Endometrial microvascular endothelial cells (primary cell): Measurements from ENCODE around the gene KLK5. TPM values are rescaled to one million over a fixed set of nuclear protein-coding genes. Genes with fewer than 3 reads are reported as not detected.
"Not testable (repeated sequence)": the region's sequence is repeated elsewhere in the genome, so short reads cannot be mapped to it uniquely, and the experiment has no call there.

ENCODE experiments used
- in situ Hi-C: cut with HindIII; loops from 2 replicates; pipeline ENCODE4 v1.10.0; 2017; ENCODE audit warnings: low sequenced_read_pairs, low pct_unique_long_range_greater_than_20kb; ENCODE audit errors: inconsistent ontology term
- total RNA-seq: library from RNA; depleted of rRNA; stranded (reverse); fragments of >200 nt; gene quantifications from one replicate; pipeline ENCODE4 v1.2.3, GENCODE V29; 2015; ENCODE audit errors: inconsistent ontology term

The KLK5 gene
- total RNA-seq, 1 donor from 2014 or later: not detected

DNA sequence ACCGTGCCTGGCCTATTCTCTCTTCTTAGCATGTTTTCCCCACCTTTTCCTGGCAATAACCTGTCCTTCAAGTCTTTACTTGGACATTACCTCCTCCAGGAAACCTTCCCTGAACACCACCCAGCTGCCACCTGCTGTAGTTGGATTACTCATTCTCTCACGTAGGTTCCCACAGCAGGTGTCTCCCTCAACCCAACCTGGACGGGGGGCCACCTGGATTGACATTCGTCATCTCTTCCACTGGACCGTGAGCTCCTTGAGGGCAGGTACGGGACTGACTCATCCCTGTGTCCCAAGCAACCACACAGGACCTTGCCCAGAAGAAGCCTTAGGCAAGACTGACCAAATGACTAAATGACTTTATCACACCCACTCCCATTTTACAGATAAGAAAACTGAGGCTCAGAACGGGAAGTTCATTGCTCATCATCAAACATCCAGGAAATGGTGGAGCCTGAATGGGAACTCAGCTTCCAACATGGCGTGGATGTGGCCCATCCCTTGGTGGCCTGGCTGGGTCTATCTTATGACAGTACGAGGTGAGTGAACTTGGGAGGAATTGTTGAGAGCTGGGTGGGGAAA, 20.0 kb upstream of the KLK5 start:
- in situ Hi-C loops: no loop called here

DNA sequence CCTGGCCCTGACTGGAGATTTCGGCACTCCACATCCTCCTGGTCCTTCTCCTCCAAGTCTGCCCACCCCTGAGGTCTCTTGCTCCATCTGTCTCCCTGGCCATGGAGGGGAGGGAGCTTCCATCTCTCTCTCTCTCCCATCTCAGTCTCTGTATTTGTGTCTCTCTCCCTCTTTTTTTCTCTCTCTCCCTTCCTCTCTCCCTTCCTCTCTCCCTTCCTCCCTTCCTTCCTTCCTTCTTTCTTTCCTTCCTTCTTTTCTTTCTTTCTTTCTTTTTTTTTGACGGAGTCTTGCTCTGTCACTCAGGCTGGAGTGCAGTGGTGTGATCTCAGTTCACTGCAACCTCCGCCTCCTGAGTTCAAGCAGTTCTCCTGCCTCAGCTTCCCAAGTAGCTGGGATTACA, 17.0 kb upstream of the KLK5 start:
- in situ Hi-C loops: not testable (repeated sequence)

DNA sequence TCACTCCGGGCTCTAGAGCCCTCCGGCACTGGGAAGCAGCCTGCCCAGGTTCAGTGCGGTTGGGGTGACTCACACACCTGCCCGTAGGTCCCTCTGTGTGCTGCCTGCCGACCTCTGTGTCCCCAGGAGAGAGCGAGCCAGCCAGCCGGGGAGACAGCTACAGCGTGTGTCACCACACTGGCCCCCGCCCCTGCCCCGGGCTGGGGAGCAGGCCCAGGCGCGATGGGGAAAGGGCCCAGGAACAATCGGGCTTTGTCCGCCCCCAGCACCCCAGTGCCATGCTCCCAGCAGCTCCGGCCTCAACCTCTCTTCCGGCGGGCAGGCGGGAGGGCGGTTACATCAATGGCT, 16.5 kb upstream of the KLK5 start, which contains the start of gene KLK6:
Gene KLK6, minus strand, starts transcription at position 179 of the 348 bp plus-strand sequence. CDS start 1,487 bp downstream, outside the sequence.
- in situ Hi-C loops: no loop called here

DNA sequence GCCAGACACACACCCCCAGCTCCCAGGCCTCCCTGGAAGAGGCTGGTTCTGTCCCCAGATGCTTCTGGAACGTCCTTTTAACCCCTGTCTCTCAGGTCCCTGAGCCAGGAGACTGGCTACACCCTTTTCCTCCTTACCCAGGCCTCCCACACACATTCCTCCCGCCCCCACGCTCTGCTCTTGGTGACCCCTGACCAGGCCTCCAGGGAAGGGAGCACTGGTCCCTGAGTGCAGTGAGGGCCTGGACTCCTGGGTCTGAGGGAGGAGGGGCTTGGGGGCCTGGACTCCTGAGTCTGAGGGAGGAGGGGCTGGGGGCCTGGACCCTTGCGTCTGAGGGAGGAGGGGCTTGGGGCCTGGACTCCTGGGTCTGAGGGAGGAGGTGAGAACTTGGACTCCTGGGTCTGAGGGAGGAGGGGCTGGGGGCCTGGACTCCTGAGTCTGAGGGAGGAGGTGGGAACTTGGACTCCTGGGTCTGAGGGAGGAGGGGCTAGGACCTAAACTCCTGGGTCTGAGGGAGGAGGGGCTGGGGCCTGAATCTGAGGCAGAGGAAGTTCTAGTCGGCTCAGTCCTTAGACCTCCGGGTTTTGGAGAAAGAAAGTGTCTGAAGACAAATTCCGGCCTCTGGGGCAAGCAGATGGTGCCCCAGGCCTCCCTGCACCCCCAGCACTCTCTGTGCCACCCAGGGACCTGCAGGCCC, 16.0 kb upstream of the KLK5 start:
- in situ Hi-C loops: no loop called here

DNA sequence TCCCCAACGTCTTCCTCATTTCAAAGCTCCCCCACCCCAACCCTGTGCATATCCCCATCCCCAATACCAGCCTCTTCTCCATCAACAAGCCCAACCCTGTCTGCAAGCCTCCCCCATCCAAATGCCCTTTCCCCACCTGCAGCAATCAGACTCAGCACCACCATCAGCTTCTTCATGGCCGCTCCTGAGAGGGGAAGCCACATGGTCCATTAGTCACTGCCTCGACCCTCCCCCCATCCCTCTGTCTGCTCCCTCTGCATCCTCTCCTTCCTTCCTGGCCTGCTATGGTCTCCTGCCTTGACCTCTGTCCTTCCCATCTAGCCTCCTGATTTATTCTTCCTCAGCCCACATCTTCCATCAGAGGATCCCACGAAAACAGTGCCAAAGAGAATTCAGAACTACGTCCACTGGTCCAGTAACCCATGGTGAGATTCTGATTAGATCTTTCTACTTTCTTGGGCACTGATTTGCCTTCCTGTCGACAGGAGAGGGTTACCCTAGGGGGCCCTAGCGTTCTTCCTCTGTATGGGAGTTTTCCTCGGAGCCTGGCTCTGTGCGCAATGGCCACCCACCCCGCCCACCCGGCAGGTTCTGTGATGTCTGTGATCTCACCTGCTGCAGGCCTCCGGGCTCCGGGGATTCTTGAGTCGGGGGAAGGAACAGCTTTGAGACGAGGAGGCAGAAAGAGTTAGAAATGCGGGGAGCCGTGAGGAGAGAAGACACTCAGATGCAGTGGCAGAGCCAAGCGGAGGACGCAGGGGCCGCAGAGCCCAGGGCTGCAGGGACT, 15.3 kb upstream of the KLK5 start:
- in situ Hi-C loops: no loop called here

DNA sequence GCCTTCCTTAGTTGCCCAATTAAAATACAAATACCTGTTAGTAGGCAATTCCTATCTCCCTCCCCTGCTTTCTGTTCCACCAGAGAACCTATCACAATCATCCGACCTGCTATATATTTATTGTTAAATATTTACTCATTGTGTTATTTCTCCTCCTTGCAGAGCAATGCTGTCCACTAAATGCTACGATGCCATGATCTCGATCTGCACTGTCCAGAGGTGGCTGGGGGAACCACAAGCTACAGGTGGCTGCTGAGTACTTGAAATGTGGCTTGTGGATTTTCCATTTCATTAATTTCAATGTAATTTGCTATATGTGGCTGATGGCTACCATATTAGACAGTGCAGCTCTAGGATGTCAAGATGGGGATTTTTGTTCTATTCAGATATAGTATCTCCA, 11.4 kb upstream of the KLK5 start:
- in situ Hi-C loops: no loop called here

DNA sequence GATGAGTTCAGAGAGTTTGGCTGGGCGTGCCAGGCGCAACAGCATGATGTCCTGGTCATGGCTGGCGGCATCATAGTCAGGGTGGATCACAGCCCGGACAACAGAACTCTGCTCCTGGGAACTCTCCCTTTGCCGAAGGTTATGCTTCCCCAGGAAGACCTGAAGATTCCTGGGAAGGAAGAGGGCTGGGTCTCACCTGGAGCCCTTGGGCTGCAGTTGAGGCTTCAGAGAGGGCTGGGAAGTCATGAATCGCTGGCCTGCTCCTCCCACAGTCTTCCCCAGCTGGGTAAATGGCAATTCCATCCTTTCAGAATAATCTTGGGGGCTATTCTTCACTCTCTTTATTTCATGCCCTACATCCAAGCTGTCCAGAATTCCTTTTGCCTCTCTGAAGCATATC, 10.5 kb upstream of the KLK5 start:
- in situ Hi-C loops: no loop called here

DNA sequence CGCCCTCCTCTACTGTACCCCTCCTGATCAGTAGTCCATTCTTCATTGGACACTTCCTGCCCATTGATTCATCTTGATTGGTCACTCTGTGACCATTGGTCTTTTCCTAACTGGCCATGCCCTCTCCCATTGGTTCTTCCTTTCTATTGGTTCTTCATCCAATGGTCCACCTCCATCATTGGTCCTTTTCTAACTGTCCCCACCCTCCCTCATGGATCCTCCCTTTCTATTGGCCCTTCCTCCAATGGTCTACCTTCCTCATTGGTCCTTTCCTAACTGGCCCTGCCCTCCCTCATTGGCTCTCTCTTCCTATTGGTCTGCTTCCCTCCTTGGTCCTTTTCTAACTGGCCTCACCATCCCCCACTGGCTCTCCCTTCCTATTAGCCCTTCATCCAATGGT, 9.4 kb upstream of the KLK5 start:
- in situ Hi-C loops: no loop called here

DNA sequence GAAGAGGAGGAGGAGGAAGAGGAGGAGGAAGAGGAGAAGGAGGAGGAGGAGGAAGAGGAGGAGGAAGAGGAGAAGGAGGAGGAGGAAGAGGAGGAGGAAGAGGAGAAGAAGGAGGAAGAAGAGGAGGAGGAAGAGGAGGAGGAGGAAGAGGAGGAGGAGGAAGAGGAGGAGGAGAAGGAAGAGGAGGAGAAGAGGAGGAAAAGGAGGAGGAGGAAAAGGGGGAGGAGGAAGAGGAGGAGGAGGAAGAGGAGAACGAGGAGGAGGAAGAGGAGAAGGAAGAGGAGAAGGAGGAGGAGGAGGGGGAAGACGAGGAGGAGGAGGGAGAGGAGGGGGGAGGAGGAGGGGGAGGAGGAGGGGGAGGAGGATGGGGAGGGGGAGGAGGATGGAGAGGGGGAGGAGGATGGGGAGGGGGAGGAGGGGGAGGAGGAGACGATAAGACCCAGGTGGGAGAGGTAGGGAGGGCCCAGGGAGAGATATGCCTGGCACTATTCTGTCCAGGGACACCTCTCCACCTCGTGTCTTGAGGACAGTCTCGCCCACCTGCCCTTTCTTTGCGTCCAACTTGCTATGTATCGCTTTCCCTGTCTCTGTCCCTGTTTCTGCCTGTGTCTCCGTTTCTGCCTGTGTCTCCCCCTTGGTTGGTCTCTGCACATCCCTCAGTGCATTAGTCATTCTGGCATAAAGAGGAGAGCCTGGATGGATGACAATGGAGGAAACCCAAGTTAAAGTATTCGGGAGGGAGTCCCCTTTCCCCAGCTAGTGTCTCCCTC, 7.1 kb upstream of the KLK5 start:
- in situ Hi-C loops: no loop called here

DNA sequence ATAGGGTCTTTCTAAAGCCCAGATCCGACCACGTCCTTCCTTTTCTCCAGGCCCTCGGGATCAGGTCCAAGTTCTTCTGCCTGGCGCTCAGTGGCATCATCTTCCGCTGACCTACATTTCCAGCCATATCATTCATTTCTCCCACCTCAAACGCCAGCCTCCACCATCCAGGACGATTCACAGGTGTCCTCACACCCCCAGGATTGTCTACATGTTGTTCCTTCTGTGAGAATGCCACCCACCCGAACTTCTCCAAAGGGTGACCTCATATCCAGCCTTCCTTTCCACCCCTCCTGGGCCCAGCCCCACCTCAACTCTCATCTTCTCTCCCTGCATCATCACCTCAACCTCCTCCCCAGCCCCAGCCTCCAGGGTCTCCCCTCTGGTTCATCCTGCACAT, 4.7 kb upstream of the KLK5 start:
- in situ Hi-C loops: no loop called here

DNA sequence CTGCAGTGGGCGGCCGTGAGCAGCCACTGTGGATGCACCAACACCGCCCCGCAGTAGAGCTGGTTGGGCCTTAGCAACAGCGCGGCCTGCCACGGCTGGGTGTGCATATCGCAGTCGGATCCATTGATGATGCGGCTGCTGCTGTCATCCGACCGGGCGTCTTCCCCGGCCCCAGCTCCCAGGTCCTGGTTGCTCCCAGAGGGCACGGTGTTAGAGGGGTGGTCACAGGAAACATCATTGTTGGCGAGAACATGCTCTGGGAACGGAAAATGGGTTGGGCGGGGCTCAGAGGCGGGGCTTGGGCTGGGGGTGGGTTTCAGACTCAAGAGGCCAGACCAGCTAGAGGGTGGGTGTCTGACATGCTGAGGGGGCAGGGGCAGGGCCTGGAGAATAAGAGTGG, 3.0 kb downstream of the KLK5 start:
- in situ Hi-C loops: no loop called here

DNA sequence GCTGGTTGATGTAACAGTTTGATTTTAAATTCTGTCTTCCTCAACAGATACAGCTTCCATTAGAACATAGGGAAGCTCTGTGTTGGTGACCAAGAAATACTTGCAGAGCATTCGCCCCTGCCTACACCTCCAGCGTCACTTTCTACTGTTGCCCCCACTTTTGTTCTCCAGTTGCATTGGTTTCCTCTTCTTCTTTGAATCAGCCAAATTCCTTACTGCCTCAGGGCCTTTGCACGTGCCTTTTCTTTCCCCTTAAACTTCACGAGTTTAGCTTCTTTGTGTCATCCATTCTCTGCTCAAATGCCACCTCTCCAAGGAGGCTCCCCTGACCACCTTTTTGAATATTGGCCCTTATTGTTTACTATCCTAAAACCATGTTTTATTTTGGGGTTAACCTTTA, 5.7 kb downstream of the KLK5 start:
- in situ Hi-C loops: no loop called here

DNA sequence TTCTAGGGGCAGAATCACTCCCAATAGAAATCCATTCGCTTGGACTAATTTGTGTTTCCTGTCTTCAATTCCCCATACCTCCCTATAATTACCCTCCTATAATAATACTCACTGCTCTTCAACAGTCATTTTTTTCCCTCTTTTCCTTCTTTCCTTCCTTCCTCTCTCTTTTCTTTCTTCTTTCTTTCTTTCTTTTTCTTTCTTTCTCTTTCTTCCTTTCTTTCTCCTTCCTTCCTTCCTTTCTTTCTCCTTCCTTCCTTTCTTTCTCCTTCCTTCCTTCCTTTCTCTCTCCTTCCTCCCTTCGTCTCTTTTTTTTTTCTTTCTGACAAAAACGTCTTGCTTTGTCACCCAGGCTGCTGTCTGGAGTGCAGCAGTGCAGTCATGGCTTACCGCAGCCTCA, 8.0 kb downstream of the KLK5 start:
- in situ Hi-C loops: no loop called here

DNA sequence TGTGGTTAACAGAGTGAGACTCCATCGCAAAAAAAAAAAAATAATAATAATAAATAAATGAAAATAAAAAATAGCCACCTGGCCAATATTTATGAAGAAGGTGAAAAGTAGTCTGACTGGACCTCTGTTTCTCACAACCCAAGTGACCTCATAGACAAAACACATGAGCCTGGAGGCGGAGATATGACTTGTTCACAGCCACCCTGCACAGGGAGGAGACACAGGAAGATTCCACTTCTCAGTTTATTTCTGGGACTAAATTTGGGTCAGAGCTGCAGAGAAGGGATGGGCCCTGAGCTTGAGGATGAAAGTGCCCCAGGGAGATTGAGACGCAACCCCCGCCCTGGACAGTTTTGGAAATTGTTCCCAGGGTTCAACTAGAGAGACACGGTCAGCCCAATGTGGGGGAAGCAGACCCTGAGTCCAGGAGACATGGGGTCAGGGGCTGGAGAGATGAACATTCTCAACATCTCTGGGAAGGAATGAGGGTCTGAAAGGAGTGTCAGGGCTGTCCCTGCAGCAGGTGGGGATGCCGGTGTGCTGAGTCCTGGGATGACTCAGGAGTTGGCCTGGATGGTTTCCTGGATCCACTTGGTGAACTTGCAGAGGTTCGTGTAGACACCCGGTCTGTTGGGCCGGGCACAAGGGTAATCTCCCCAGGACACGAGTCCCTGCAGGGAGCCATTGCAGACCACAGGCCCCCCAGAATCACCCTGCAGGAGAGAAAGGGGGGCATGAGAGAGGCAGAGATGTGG, 9.6 kb downstream of the KLK5 start:
- in situ Hi-C loops: no loop called here

DNA sequence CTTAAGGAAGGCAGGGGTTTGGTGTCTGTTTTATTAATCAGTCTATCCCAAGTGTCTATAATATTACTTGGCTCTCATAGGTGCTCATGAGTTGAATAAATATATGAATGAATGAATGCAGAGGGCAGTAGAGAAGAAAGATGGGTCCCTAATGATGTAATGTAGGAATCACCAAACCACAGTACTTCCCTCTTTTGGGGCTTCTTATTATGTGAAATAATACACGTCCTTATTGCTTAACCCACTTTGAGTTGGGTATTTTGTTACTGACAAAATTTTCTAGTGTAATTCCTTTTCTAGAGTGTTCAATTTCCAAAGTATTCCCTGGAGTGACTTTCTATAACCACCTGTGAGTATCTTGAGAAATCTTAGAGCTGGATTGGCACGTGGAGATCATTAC, 13.2 kb downstream of the KLK5 start:
- in situ Hi-C loops: no loop called here

DNA sequence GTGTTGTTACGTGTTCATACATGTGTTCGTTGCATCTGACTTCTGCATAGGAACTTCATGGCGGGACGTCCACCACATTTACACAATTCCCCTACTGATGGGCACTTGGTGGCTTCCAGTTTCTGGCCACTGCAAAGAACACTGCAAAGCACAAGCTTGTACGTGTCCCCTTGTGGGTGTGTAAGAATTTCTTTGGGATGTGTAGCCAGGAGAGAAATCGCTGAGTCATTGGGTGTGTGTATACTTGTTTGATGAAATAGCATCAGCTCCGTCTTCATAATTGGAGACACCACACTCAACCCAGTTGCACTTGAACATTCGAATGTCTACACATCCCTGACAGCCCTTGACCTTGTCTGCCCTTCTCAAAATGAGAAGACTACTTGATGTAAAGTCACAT, 19.2 kb downstream of the KLK5 start:
- in situ Hi-C loops: no loop called here

DNA sequence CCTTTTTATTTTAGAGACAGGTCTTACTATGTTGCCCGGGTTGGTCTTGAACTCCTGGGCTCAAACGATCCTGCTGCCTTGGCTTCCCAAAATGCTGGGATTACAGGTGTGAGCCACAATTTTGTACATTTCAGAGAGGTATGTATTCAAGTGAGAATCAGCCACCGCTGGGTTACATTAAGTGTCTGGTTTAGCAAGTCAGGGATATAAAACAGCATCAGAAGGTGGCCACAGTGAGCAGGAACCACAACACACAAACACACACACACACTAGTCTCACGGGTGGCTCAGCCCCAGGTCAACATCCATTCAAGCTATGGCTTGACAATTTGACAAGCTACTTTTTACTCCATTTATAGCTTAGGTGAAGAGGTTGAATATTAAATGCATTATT, 20.2 kb downstream of the KLK5 start:
- in situ Hi-C loops: no loop called here

DNA sequence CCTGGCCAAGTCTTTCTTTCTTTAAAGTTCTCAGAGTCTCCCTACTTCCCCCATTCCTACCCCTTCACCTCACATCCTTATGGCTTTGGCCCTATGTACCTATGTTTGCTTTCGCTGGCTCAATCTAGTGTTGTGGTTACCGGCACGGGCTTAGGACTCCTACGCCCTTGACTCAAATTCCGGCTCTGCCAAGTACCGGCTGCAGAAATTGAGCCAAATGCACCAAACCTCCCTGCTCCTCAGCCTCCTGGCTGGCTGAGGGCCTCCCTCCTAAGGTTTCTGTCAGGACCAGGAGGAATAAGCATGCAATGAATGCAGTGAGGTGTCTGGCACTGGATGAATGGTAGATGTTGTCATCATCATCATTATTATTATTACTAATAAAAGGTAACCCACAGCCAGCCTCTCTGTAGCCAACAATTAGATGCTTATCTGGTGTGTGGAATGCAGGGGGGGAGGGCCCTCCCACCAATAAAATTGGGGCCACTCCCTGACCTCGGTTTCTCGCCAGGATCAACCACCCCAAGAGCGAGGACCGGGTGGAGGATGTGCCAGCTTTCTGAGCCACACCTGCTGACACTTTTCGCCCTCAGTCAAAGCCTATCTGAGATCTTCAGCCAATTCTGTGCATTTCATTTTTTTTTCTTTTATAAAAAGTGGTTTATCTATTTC, 20.7 kb downstream of the KLK5 start:
- in situ Hi-C loops: no loop called here
